Measurements from ENCODE around the gene SMAD4. TPM values are rescaled to one million over a fixed set of nuclear protein-coding genes. Genes with fewer than 3 reads are reported as not detected.

Gene SMAD4
- total RNA-seq, 1 experiment from 2014 or later = 172 TPM

GRCh38 chr18:50989711-50990110 lies 40.3 kb upstream of the SMAD4 start:
- H3K27ac ChIP-seq (ENCODE audit: insufficient read length, low read depth, low read length) = no peak overlapping the region
- H2BK5ac ChIP-seq (ENCODE audit: insufficient read length, low read length) = no peak overlapping the region
- no peak overlapping the region for H4K5ac ChIP-seq (ENCODE audit: insufficient read length, low read depth, low read length)
- no peaks in the 10 kb centered on the region for H3K9me3 ChIP-seq (ENCODE audit: control insufficient read depth, low read depth, low read length)
- TF ChIP-seq, protein P1, sequence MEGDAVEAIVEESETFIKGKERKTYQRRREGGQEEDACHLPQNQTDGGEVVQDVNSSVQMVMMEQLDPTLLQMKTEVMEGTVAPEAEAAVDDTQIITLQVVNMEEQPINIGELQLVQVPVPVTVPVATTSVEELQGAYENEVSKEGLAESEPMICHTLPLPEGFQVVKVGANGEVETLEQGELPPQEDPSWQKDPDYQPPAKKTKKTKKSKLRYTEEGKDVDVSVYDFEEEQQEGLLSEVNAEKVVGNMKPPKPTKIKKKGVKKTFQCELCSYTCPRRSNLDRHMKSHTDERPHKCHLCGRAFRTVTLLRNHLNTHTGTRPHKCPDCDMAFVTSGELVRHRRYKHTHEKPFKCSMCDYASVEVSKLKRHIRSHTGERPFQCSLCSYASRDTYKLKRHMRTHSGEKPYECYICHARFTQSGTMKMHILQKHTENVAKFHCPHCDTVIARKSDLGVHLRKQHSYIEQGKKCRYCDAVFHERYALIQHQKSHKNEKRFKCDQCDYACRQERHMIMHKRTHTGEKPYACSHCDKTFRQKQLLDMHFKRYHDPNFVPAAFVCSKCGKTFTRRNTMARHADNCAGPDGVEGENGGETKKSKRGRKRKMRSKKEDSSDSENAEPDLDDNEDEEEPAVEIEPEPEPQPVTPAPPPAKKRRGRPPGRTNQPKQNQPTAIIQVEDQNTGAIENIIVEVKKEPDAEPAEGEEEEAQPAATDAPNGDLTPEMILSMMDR (conservative IDR thresholded peaks at IDR 0.05) = no peak
- no peak overlapping the region for H3K23ac ChIP-seq (ENCODE audit: insufficient read length, low read depth, low read length)
- no peak overlapping the region for H2BK15ac ChIP-seq (ENCODE audit: low read depth, low read length)
- H3K79me2 ChIP-seq (ENCODE audit: insufficient read depth, low read length) = no peaks in the 10 kb centered on the region
- H2AFZ ChIP-seq (ENCODE audit: low read length) = no peak overlapping the region
- Mint-ChIP-seq H3K4me1 (peaks cover 11 to 22% of the 10 kb centered on the region in 2 experiments), H3K4me3 (no peak overlapping the region), H3K9me3 (no peaks in the 10 kb centered on the region), H3K27me3 (ENCODE audit: low read depth) (no peaks in the 10 kb centered on the region), H3K36me3 (ENCODE audit: insufficient read depth in 1 of 3, low read depth in 3 of 3) (peaks cover 0 to 5% (median 2%) of the 10 kb centered on the region in 3 experiments; a peak in 3 of 7 replicates), H3K27ac (no peak overlapping the region)
- no peaks in the 10 kb centered on the region for H3K79me1 ChIP-seq (ENCODE audit: insufficient read depth, low read depth, low read length, poor library complexity, severe bottlenecking)
- H3K4me1 ChIP-seq (ENCODE audit: insufficient read depth, low read length) = no peaks in the 10 kb centered on the region; the same call in 1 of the 2 replicates
- no peak for DNase-seq
- H2BK20ac ChIP-seq (ENCODE audit: low read depth, low read length, poor library complexity, severe bottlenecking) = no peak overlapping the region
- H3K23me2 ChIP-seq (ENCODE audit: insufficient read length, low read depth, low read length, poor library complexity, severe bottlenecking) = no peaks in the 10 kb centered on the region
- H3K9ac ChIP-seq (ENCODE audit: extremely low read depth, insufficient read length, low read length) = no peak overlapping the region
- no peak overlapping the region for H2BK120ac ChIP-seq (ENCODE audit: low read depth, low read length, poor library complexity, severe bottlenecking)
- H4K20me1 ChIP-seq (ENCODE audit: control insufficient read depth, insufficient read depth, insufficient read length) = no peaks in the 10 kb centered on the region
- no peak overlapping the region for H4K8ac ChIP-seq (replicated peaks; ENCODE audit: insufficient read length, low read depth, low read length)
- no CpG with 5 or more reads among the region's 3 CpGs for WGBS (ENCODE audit: extremely low coverage, insufficient read length, low lambda C conversion rate)
- no peak overlapping the region for H3K14ac ChIP-seq (ENCODE audit: insufficient read depth, low read length)
- H4K91ac ChIP-seq (ENCODE audit: insufficient read length, low read depth, low read length) = no peak overlapping the region
- no peak overlapping the region for H3T11ph ChIP-seq (ENCODE audit: low read length)
- no peak overlapping the region for H2BK12ac ChIP-seq (ENCODE audit: insufficient read length, low read depth, low read length)
- no peak overlapping the region for H3K4me2 ChIP-seq (ENCODE audit: insufficient read depth, insufficient read length, low read length)
- no peak overlapping the region for H3K4ac ChIP-seq (ENCODE audit: low read depth, low read length)
- no peak overlapping the region for H3K56ac ChIP-seq (ENCODE audit: insufficient read length, low read depth, low read length)
- no peak overlapping the region for H2AK5ac ChIP-seq (ENCODE audit: insufficient read length, low read length)
- no peak overlapping the region for H3K18ac ChIP-seq (ENCODE audit: insufficient read length, low read depth, low read length)
- no peaks in the 10 kb centered on the region for H3K27me3 ChIP-seq (ENCODE audit: insufficient read depth, low read length)

Measured in H9 (cell line).